Measurements from ENCODE around the gene ADAM22.

The ADAM22 gene

DNA sequence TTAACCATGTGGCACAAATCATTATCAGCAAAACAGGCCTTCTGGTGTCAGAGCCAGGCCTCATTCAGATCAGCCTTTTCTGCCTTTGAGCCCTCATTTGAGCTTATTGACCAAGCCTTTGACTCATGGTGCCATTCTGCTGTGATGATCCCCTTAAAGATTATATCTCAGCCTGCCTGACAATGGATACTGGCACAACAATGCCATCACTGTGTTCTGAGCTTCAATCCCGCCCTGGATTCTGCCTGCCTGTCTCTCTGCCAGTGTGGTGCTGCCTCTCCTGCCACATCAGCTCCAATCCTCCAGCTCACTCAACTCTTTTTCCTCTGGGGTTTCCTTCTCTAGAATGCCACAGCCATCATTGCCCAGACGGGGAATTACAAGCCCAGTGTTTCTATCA is 233.2 kb downstream of the ADAM22 start:
- Histone ChIP-seq H2AK5ac (ENCODE audit: low read length) (no peak overlapping the region), H3K27me3 (ENCODE audit: insufficient read depth, low read length) (no peaks in the 10 kb centered on the region), H3K9ac (ENCODE audit: low read length) (no peak overlapping the region), H3K79me1 (ENCODE audit: low read length) (no peaks in the 10 kb centered on the region), H2AFZ (ENCODE audit: insufficient read depth, low read length, poor library complexity) (no peak overlapping the region), H3K23ac (ENCODE audit: low read length) (no peak overlapping the region), H4K8ac (ENCODE audit: low read depth, low read length) (no peak overlapping the region), H3K9me3 (ENCODE audit: insufficient read depth, low read depth, low read length) (no peaks in the 10 kb centered on the region), H3K14ac (ENCODE audit: low read length) (no peak overlapping the region), H3K27ac (ENCODE audit: low read depth, low read length) (no peak overlapping the region), H2BK12ac (ENCODE audit: low read length) (no peak overlapping the region), H3K4me3 (ENCODE audit: low read depth, low read length) (no peak overlapping the region), H3K36me3 (ENCODE audit: control insufficient read depth in 1 of 2, insufficient read depth in 2 of 2, low read length in 2 of 2) (no peaks in the 10 kb centered on the region), H3K4me2 (ENCODE audit: low read length) (no peak overlapping the region), H3K4me1 (ENCODE audit: control insufficient read depth in 1 of 2, insufficient read depth in 2 of 2, low read length in 2 of 2) (no peaks in the 10 kb centered on the region), H2BK120ac (ENCODE audit: insufficient read depth, low read length, poor library complexity) (no peak overlapping the region), H3K79me2 (ENCODE audit: control insufficient read depth, insufficient read depth, low read length, poor library complexity) (no peaks in the 10 kb centered on the region), H3K18ac (ENCODE audit: low read length) (no peak overlapping the region), H4K91ac (ENCODE audit: low read depth, low read length) (no peak overlapping the region), H2BK5ac (ENCODE audit: low read depth, low read length, poor library complexity) (no peak overlapping the region), H3K4ac (ENCODE audit: low read depth, low read length) (no peak overlapping the region), H4K12ac (ENCODE audit: low read depth, low read length) (no peak overlapping the region)
- WGBS (ENCODE audit: extremely low coverage, insufficient coverage, insufficient read length): no CpG with 5 or more reads among the region's 2 CpGs
- DNase-seq: no peak

- Histone ChIP-seq H3K27ac (ENCODE audit: low read depth, low read length) (no peak overlapping the region), H4K12ac (ENCODE audit: low read depth, low read length) (no peak overlapping the region), H3K9ac (ENCODE audit: low read length) (no peak overlapping the region), H3K14ac (ENCODE audit: low read length) (no peak overlapping the region), H3K4me3 (ENCODE audit: low read depth, low read length) (no peak overlapping the region), H4K8ac (ENCODE audit: low read depth, low read length) (no peak overlapping the region), H2AK5ac (ENCODE audit: low read length) (no peak overlapping the region), H2AFZ (ENCODE audit: insufficient read depth, low read length, poor library complexity) (no peak overlapping the region), H3K79me2 (ENCODE audit: control insufficient read depth, insufficient read depth, low read length, poor library complexity) (no peaks in the 10 kb centered on the region), H3K23ac (ENCODE audit: low read length) (no peak overlapping the region), H2BK5ac (ENCODE audit: low read depth, low read length, poor library complexity) (no peak overlapping the region), H3K9me3 (ENCODE audit: insufficient read depth, low read depth, low read length) (no peaks in the 10 kb centered on the region), H2BK12ac (ENCODE audit: low read length) (no peak overlapping the region), H3K4me1 (ENCODE audit: control insufficient read depth in 1 of 2, insufficient read depth in 2 of 2, low read length in 2 of 2) (no peaks in the 10 kb centered on the region), H4K91ac (ENCODE audit: low read depth, low read length) (no peak overlapping the region), H3K18ac (ENCODE audit: low read length) (no peak overlapping the region), H3K36me3 (ENCODE audit: control insufficient read depth in 1 of 2, insufficient read depth in 2 of 2, low read length in 2 of 2) (no peaks in the 10 kb centered on the region), H3K79me1 (ENCODE audit: low read length) (no peaks in the 10 kb centered on the region), H3K4ac (ENCODE audit: low read depth, low read length) (no peak overlapping the region), H2BK120ac (ENCODE audit: insufficient read depth, low read length, poor library complexity) (no peak overlapping the region), H3K4me2 (ENCODE audit: low read length) (no peak overlapping the region), H3K27me3 (ENCODE audit: insufficient read depth, low read length) (no peaks in the 10 kb centered on the region)
- no CpG with 5 or more reads among the region's 2 CpGs for WGBS (ENCODE audit: extremely low coverage, insufficient coverage, insufficient read length)
- no peak for DNase-seq
Observed at GRCh38 chr7:88167721-88168120, 233.7 kb downstream of the ADAM22 start.

GRCh38 chr7:88169717-88170320 is 235.8 kb downstream of the ADAM22 start:
- Histone ChIP-seq H3K23ac (ENCODE audit: low read length) (no peak overlapping the region), H3K79me1 (ENCODE audit: low read length) (no peaks in the 10 kb centered on the region), H2AFZ (ENCODE audit: insufficient read depth, low read length, poor library complexity) (no peak overlapping the region), H3K4me3 (ENCODE audit: low read depth, low read length) (no peak overlapping the region), H3K27me3 (ENCODE audit: insufficient read depth, low read length) (no peaks in the 10 kb centered on the region), H3K4me1 (ENCODE audit: control insufficient read depth in 1 of 2, insufficient read depth in 2 of 2, low read length in 2 of 2) (no peaks in the 10 kb centered on the region), H3K14ac (ENCODE audit: low read length) (no peak overlapping the region), H2BK5ac (ENCODE audit: low read depth, low read length, poor library complexity) (no peak overlapping the region), H2AK5ac (ENCODE audit: low read length) (no peak overlapping the region), H3K4me2 (ENCODE audit: low read length) (no peak overlapping the region), H4K91ac (ENCODE audit: low read depth, low read length) (no peak overlapping the region), H4K8ac (ENCODE audit: low read depth, low read length) (no peak overlapping the region), H3K79me2 (ENCODE audit: control insufficient read depth, insufficient read depth, low read length, poor library complexity) (no peaks in the 10 kb centered on the region), H4K12ac (ENCODE audit: low read depth, low read length) (no peak overlapping the region), H3K4ac (ENCODE audit: low read depth, low read length) (no peak overlapping the region), H2BK120ac (ENCODE audit: insufficient read depth, low read length, poor library complexity) (no peak overlapping the region), H2BK12ac (ENCODE audit: low read length) (no peak overlapping the region), H3K9me3 (ENCODE audit: insufficient read depth, low read depth, low read length) (no peaks in the 10 kb centered on the region), H3K9ac (ENCODE audit: low read length) (no peak overlapping the region), H3K27ac (ENCODE audit: low read depth, low read length) (no peak overlapping the region), H3K36me3 (ENCODE audit: control insufficient read depth in 1 of 2, insufficient read depth in 2 of 2, low read length in 2 of 2) (no peaks in the 10 kb centered on the region), H3K18ac (ENCODE audit: low read length) (no peak overlapping the region)
- DNase-seq: peak in 1 of 2 donors; percentile 58
- WGBS (ENCODE audit: extremely low coverage, insufficient coverage, insufficient read length): no CpG with 5 or more reads among the region's 1 CpG

- H3K18ac ChIP-seq (ENCODE audit: low read length): no peak overlapping the region
- H2AFZ ChIP-seq (ENCODE audit: insufficient read depth, low read length, poor library complexity): no peak overlapping the region
- no peaks in the 10 kb centered on the region for H3K9me3 ChIP-seq (ENCODE audit: insufficient read depth, low read depth, low read length)
- H3K4ac ChIP-seq (ENCODE audit: low read depth, low read length): no peak overlapping the region
- no peak overlapping the region for H3K14ac ChIP-seq (ENCODE audit: low read length)
- H3K4me2 ChIP-seq (ENCODE audit: low read length): no peak overlapping the region
- no peaks in the 10 kb centered on the region for H3K79me1 ChIP-seq (ENCODE audit: low read length)
- no peaks in the 10 kb centered on the region for H3K4me1 ChIP-seq (ENCODE audit: control insufficient read depth in 1 of 2, insufficient read depth in 2 of 2, low read length in 2 of 2)
- no peak overlapping the region for H2BK5ac ChIP-seq (ENCODE audit: low read depth, low read length, poor library complexity)
- H3K27ac ChIP-seq (ENCODE audit: low read depth, low read length): no peak overlapping the region
- no peaks in the 10 kb centered on the region for H3K36me3 ChIP-seq (ENCODE audit: control insufficient read depth in 1 of 2, insufficient read depth in 2 of 2, low read length in 2 of 2)
- no CpG with 5 or more reads among the region's 4 CpGs for WGBS (ENCODE audit: extremely low coverage, insufficient coverage, insufficient read length)
- no peaks in the 10 kb centered on the region for H3K27me3 ChIP-seq (ENCODE audit: insufficient read depth, low read length)
- H3K9ac ChIP-seq (ENCODE audit: low read length): no peak overlapping the region
- no peak overlapping the region for H4K12ac ChIP-seq (ENCODE audit: low read depth, low read length)
- H3K23ac ChIP-seq (ENCODE audit: low read length): no peak overlapping the region
- H2BK120ac ChIP-seq (ENCODE audit: insufficient read depth, low read length, poor library complexity): no peak overlapping the region
- H3K79me2 ChIP-seq (ENCODE audit: control insufficient read depth, insufficient read depth, low read length, poor library complexity): no peaks in the 10 kb centered on the region
- H2AK5ac ChIP-seq (ENCODE audit: low read length): no peak overlapping the region
- no peak overlapping the region for H2BK12ac ChIP-seq (ENCODE audit: low read length)
- no peak overlapping the region for H3K4me3 ChIP-seq (ENCODE audit: low read depth, low read length)
- DNase-seq: no peak
- no peak overlapping the region for H4K8ac ChIP-seq (ENCODE audit: low read depth, low read length)
- no peak overlapping the region for H4K91ac ChIP-seq (ENCODE audit: low read depth, low read length)
Observed at GRCh38 chr7:88172842-88173241, 238.8 kb downstream of the ADAM22 start.
